B cell (primary cell): ENCODE measurements around the gene SLC40A1.

Experiments used
- CTCF ChIP-seq: fragments of 200-600 bp; IDR thresholded peaks from one replicate; pipeline ENCODE4 v1.8.0; 2022; ENCODE audit warnings: antibody characterized with exemption, mild to moderate bottlenecking
- EZH2 ChIP-seq: IDR thresholded peaks from 2 replicates; pipeline ENCODE4 v1.6.1; 2012; ENCODE audit warnings: borderline replicate concordance, low read depth, mild to moderate bottlenecking, moderate library complexity, low read length; ENCODE audit not compliant: insufficient read depth, poor library complexity, severe bottlenecking

- no peak for TF ChIP-seq CTCF
- no peak for TF ChIP-seq EZH2
Measured at GRCh38 chr2:189578272-189578950, 2.2 kb downstream of the SLC40A1 start.
